HG02763 (cell line): ENCODE measurements around the gene RGS7.
"Not testable (repeated sequence)": the region's sequence is repeated elsewhere in the genome, so short reads cannot be mapped to it uniquely, and the experiment has no call there.

ENCODE experiments used
- ATAC-seq: cut with Tn5 transposase; IDR thresholded peaks from one replicate; pipeline ENCODE4 v1.9.1; 2021; ENCODE audit warnings: mild to moderate bottlenecking, moderate library complexity; ENCODE audit not compliant: unreplicated experiment

The RGS7 gene

GRCh38 chr1:240747907-240748306 lies 609.1 kb downstream of the RGS7 start:
- ATAC-seq, result no peak

DNA sequence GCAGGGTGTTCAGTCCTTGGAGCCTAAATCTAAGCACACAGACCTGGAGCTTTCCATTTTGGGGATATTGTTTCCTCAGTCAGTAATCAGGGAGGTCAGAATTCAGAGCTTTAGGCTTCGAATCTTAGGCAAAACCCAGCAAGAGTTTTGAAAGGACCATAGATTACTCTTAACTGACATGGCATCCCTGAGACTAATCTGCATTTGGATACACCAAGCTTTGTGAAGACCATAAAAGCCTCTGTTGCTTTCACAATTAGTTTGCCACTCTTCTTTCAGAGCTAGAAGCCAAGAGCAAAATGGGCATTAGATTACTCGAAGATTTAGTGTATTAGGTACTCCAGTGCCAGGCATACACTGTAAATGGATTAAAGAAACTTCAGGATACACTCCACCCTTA lies 613.3 kb downstream of the RGS7 start:
- no peak for ATAC-seq

GRCh38 chr1:240739754-240740153 lies 617.3 kb downstream of the RGS7 start:
- ATAC-seq, result no peak

DNA sequence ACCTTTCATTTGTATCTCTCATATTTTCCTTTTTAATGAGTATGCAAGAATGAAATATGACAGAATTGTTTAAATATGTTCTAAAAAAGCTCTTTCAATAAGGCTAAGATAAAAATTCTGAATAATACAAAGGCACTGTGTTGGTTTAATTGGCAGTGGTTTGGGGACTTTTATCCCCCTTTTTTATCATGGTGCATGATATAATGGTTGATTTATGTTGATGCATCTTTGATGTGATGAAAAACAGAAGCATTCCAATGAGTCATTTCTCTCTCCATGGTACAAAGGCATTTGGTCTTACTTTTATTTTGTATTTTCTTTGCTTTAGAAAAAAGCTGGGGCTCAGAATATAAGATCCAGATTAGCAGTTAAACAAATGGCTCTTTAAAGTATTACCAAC lies 617.9 kb downstream of the RGS7 start:
- ATAC-seq, result no peak

GRCh38 chr1:240737766-240738265 lies 619.2 kb downstream of the RGS7 start:
- no peak for ATAC-seq

GRCh38 chr1:240737298-240737697 lies 619.7 kb downstream of the RGS7 start:
- no peak for ATAC-seq

- ATAC-seq, result not testable (repeated sequence)
These were observed 622.3 kb downstream of the RGS7 start for GRCh38 chr1:240734705-240735104.

GRCh38 chr1:240734001-240734400 lies 623.0 kb downstream of the RGS7 start:
- no peak for ATAC-seq

DNA sequence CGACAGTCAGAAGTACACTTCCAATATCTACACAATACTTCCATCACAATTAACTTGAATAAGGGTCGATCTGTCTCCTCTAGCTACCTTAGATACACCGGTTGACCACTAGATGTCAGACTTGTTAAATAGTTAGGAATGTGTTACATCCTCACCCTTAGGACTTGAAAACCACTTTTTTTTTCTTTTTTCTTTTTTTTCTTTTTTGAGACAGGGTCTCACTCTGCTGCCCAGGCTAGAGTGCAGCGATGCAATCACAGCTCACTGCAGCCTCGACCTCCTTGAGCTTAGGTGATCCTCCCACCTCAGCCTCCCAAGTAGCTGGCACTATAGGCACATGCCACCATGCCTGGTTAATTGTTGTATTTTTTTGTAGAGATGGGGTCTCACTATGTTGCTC lies 624.6 kb downstream of the RGS7 start:
- ATAC-seq, result peak; percentile 64
